ENCODE data around the gene SGCA.

Gene SGCA

GRCh38 chr17:50165466-50165865 lies 339 bp upstream of the SGCA start:
- Histone ChIP-seq H4K20me1 (ENCODE audit: insufficient read depth, low read length) (no peaks in the 10 kb centered on the region), H3K36me3 (replicated peaks; ENCODE audit: insufficient read depth, low read length) (no peaks in the 10 kb centered on the region), H3K9me3 (replicated peaks; ENCODE audit: insufficient read depth, low read length) (no peaks in the 10 kb centered on the region), H3F3A (ENCODE audit: insufficient read depth, low read length) (peaks cover under 1% of the 10 kb centered on the region; the same call in 1 of the 2 replicates), H3K9me2 (replicated peaks; ENCODE audit: insufficient read depth, low read length) (no peaks in the 10 kb centered on the region), H3K4me1 (ENCODE audit: low read length) (peaks cover 26% of the 10 kb centered on the region), H2AFZ (ENCODE audit: low read length) (no peak overlapping the region), H3K4me2 (ENCODE audit: low read depth, low read length) (no peak overlapping the region), H3K27me3 (replicated peaks; ENCODE audit: insufficient read depth, low read length) (no peaks in the 10 kb centered on the region), H3K27ac (ENCODE audit: low read length) (no peak overlapping the region), H3K4me3 (ENCODE audit: low read length) (no peak overlapping the region), H3K79me2 (ENCODE audit: low read length) (no peaks in the 10 kb centered on the region), H3K9ac (ENCODE audit: low read length) (no peak overlapping the region)
- TF ChIP-seq EZH2phosphoT487 (IDR thresholded peaks at IDR 0.05; ENCODE audit: low read length) (no peak), EZH2 (optimal IDR thresholded peaks at IDR 0.05; ENCODE audit: low read depth, low read length) (no peak)
- TF ChIP-seq, protein P1, sequence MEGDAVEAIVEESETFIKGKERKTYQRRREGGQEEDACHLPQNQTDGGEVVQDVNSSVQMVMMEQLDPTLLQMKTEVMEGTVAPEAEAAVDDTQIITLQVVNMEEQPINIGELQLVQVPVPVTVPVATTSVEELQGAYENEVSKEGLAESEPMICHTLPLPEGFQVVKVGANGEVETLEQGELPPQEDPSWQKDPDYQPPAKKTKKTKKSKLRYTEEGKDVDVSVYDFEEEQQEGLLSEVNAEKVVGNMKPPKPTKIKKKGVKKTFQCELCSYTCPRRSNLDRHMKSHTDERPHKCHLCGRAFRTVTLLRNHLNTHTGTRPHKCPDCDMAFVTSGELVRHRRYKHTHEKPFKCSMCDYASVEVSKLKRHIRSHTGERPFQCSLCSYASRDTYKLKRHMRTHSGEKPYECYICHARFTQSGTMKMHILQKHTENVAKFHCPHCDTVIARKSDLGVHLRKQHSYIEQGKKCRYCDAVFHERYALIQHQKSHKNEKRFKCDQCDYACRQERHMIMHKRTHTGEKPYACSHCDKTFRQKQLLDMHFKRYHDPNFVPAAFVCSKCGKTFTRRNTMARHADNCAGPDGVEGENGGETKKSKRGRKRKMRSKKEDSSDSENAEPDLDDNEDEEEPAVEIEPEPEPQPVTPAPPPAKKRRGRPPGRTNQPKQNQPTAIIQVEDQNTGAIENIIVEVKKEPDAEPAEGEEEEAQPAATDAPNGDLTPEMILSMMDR (IDR thresholded peaks at IDR 0.05; ENCODE audit: low read length), result no peak
- no peak for DNase-seq

DNA sequence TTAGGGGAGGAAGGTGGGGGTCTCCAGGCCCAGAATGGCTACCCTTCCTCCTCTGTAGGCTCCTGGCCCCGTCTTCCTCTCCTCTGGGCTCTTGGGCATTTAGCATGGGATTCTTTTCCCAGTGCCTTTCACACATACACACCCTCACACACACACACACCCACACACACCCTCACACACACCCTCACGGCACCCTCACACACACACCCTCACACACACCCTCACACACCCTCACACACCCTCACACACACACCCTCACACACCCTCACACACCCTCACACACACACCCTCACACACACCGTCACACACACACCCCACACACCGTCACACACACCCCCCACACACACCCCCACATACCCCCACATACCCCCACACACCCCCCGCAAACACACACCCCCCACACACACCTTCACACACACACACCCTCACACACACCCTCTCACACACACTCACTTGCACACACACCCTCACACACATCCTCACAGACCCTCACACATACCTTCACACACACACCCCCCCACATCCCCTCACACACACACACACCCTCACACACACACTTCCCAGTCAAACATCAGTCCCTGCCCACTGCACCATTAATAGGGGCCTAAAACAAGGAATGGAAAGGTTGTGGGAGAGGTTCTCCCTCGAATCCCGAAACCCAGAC lies 845 bp downstream of the SGCA start:
- TF ChIP-seq EZH2phosphoT487 (IDR thresholded peaks at IDR 0.05; ENCODE audit: low read length), result no peak
- TF ChIP-seq, protein P1 (IDR thresholded peaks at IDR 0.05; ENCODE audit: low read length), result no peak
- no peak for TF ChIP-seq EZH2 (optimal IDR thresholded peaks at IDR 0.05; ENCODE audit: low read depth, low read length)
- peaks cover 35% of the 10 kb centered on the region for H3K4me1 ChIP-seq (ENCODE audit: low read length)
- no peak overlapping the region for H3K9ac ChIP-seq (ENCODE audit: low read length)
- H3K4me3 ChIP-seq (ENCODE audit: low read length), result no peak overlapping the region
- no peak for DNase-seq
- no peaks in the 10 kb centered on the region for H3K9me3 ChIP-seq (replicated peaks; ENCODE audit: insufficient read depth, low read length)
- H4K20me1 ChIP-seq (ENCODE audit: insufficient read depth, low read length), result no peaks in the 10 kb centered on the region
- no peaks in the 10 kb centered on the region for H3K27me3 ChIP-seq (replicated peaks; ENCODE audit: insufficient read depth, low read length)
- peaks cover 9% of the 10 kb centered on the region; the same call in 1 of the 2 replicates for H3F3A ChIP-seq (ENCODE audit: insufficient read depth, low read length)
- H3K27ac ChIP-seq (ENCODE audit: low read length), result no peak overlapping the region
- H3K79me2 ChIP-seq (ENCODE audit: low read length), result no peaks in the 10 kb centered on the region
- no peaks in the 10 kb centered on the region for H3K9me2 ChIP-seq (replicated peaks; ENCODE audit: insufficient read depth, low read length)
- no peak overlapping the region for H3K4me2 ChIP-seq (ENCODE audit: low read depth, low read length)
- no peaks in the 10 kb centered on the region for H3K36me3 ChIP-seq (replicated peaks; ENCODE audit: insufficient read depth, low read length)
- H2AFZ ChIP-seq (ENCODE audit: low read length), result no peak overlapping the region

GRCh38 chr17:50167371-50167770 lies 1.6 kb downstream of the SGCA start:
- no peak for DNase-seq
- peaks cover 9% of the 10 kb centered on the region; the same call in 1 of the 2 replicates for H3F3A ChIP-seq (ENCODE audit: insufficient read depth, low read length)
- no peak overlapping the region for H2AFZ ChIP-seq (ENCODE audit: low read length)
- no peaks in the 10 kb centered on the region for H3K36me3 ChIP-seq (replicated peaks; ENCODE audit: insufficient read depth, low read length)
- TF ChIP-seq EZH2 (optimal IDR thresholded peaks at IDR 0.05; ENCODE audit: low read depth, low read length) (no peak), EZH2phosphoT487 (IDR thresholded peaks at IDR 0.05; ENCODE audit: low read length) (no peak)
- TF ChIP-seq, protein P1 (IDR thresholded peaks at IDR 0.05; ENCODE audit: low read length), result no peak
- no peaks in the 10 kb centered on the region for H3K27me3 ChIP-seq (replicated peaks; ENCODE audit: insufficient read depth, low read length)
- no peaks in the 10 kb centered on the region for H3K9me3 ChIP-seq (replicated peaks; ENCODE audit: insufficient read depth, low read length)
- no peak overlapping the region for H3K4me3 ChIP-seq (ENCODE audit: low read length)
- H3K9me2 ChIP-seq (replicated peaks; ENCODE audit: insufficient read depth, low read length), result no peaks in the 10 kb centered on the region
- no peaks in the 10 kb centered on the region for H3K79me2 ChIP-seq (ENCODE audit: low read length)
- H3K4me2 ChIP-seq (ENCODE audit: low read depth, low read length), result no peak overlapping the region
- H3K27ac ChIP-seq (ENCODE audit: low read length), result no peak overlapping the region
- H4K20me1 ChIP-seq (ENCODE audit: insufficient read depth, low read length), result no peaks in the 10 kb centered on the region
- peaks cover 33% of the 10 kb centered on the region for H3K4me1 ChIP-seq (ENCODE audit: low read length)
- H3K9ac ChIP-seq (ENCODE audit: low read length), result no peak overlapping the region

Data from MM.1S (cell line).